GM06990 (cell line): ENCODE data around the gene SMIM5.

Source experiments
- DNase-seq: peaks from one replicate; pipeline ENCODE4 v3.0.0-alpha.2; 2011; ENCODE audit not compliant: insufficient read length; ENCODE audit errors: extremely low read depth
- H3K27me3 ChIP-seq: replicated peaks from 2 replicates; pipeline ENCODE4 v1.6.0; 2011; ENCODE audit warnings: low read length; ENCODE audit not compliant: control insufficient read depth, insufficient read depth
- H3K36me3 ChIP-seq: 2 replicates; pipeline ENCODE4 v1.5.1; 2011; ENCODE audit warnings: low read length; ENCODE audit not compliant: control insufficient read depth, insufficient read depth
- H3K4me3 ChIP-seq: replicated peaks from 2 replicates; pipeline ENCODE4 v1.5.1; 2011; ENCODE audit warnings: low read depth, mild to moderate bottlenecking, control low read depth, low read length
- CTCF ChIP-seq: IDR thresholded peaks from 2 replicates; pipeline ENCODE4 v1.5.1; 2011; ENCODE audit warnings: low read length, control low read depth, mild to moderate bottlenecking, inconsistent platforms; ENCODE audit not compliant: insufficient read depth, poor library complexity, severe bottlenecking

The SMIM5 gene

GRCh38 chr17:75621489-75621888, 11.7 kb upstream of the SMIM5 start:
- no peak for TF ChIP-seq CTCF
- Histone ChIP-seq H3K4me3 (no peak overlapping the region), H3K36me3 (no peaks in the 10 kb centered on the region), H3K27me3 (no peaks in the 10 kb centered on the region; the same call in 1 of the 2 replicates)
- no peak for DNase-seq

GRCh38 chr17:75622076-75622475, 11.2 kb upstream of the SMIM5 start:
- no peak for TF ChIP-seq CTCF
- Histone ChIP-seq H3K4me3 (no peak overlapping the region), H3K36me3 (no peaks in the 10 kb centered on the region), H3K27me3 (no peaks in the 10 kb centered on the region)
- DNase-seq, result no peak

- no peak for TF ChIP-seq CTCF
- Histone ChIP-seq H3K27me3 (no peaks in the 10 kb centered on the region), H3K4me3 (no peak overlapping the region), H3K36me3 (no peaks in the 10 kb centered on the region)
- DNase-seq, result no peak
Measured at GRCh38 chr17:75622771-75623273, 10.4 kb upstream of the SMIM5 start.

GRCh38 chr17:75623386-75623785, 9.8 kb upstream of the SMIM5 start:
- Histone ChIP-seq H3K4me3 (no peak overlapping the region), H3K36me3 (no peaks in the 10 kb centered on the region), H3K27me3 (no peaks in the 10 kb centered on the region)
- TF ChIP-seq CTCF, result no peak
- no peak for DNase-seq

GRCh38 chr17:75624021-75624420, 9.2 kb upstream of the SMIM5 start:
- DNase-seq, result no peak
- H3K27me3 ChIP-seq, result no peaks in the 10 kb centered on the region
- no peak for TF ChIP-seq CTCF

GRCh38 chr17:75624714-75625345, 8.4 kb upstream of the SMIM5 start:
- TF ChIP-seq CTCF, result no peak
- H3K36me3 ChIP-seq, result peaks cover 3% of the 10 kb centered on the region
- DNase-seq, result no peak
- no peaks in the 10 kb centered on the region for H3K27me3 ChIP-seq
- H3K4me3 ChIP-seq, result no peak overlapping the region

More at GRCh38 chr17:75624021-75624420, 9.2 kb upstream of the SMIM5 start:
- Histone ChIP-seq H3K36me3 (no peaks in the 10 kb centered on the region), H3K4me3 (no peak overlapping the region)
